NCI-H2171 (cell line): ENCODE measurements around the gene PSMC3IP.

Experiments
- DNase-seq: peaks from one replicate; lab custom pipeline; 2025; lab: John Stamatoyannopoulos, UW

The PSMC3IP gene

DNA sequence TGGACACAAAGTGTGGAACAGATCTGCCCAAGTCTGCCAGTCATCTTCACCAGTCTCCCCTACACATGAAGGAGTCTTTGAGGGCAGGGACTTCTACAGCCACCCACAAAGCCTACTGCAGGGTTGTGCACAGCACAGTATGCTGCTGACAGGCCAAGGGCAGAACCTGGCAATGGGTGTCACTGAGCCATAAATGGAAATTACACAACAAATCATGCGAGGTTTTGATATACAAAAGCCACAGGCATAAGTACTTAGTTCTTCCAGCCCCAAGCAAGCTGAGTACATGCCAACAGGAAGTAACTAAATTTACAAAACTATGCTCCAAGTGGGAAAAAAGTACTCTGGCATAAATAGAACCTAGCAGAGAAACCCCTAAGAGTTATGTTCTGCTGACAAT, 7.8 kb upstream of the PSMC3IP start:
- no peak for DNase-seq

GRCh38 chr17:42584880-42585279, 7.4 kb upstream of the PSMC3IP start:
- no peak for DNase-seq

GRCh38 chr17:42581744-42582270, 4.3 kb upstream of the PSMC3IP start:
- DNase-seq = no peak

- DNase-seq = no peak
Observed at GRCh38 chr17:42579794-42580551, 2.4 kb upstream of the PSMC3IP start.

- DNase-seq = peak; percentile 82
Observed at GRCh38 chr17:42578282-42578869, 847 bp upstream of the PSMC3IP start.

DNA sequence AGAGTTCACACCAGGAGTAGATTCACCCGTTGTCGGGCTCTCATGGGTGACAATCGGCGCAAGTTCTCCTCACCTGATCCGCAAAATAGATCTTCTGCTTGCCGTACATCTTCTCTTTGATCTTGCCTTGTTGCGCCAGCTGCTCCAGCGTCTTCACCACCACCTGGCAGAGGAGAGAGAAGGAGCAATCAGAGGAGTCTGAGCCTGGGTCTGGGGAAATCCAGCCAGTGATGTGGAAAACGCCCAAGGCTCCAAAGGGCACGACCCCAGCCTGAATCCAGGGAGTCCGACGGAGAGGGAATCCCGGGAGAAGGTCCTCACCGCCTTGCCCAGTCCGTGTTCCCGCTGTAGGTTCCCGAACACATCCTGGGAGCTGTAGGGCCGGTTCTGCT, 393 bp downstream of the PSMC3IP start:
- peak; percentile 7 for DNase-seq

GRCh38 chr17:42574463-42574862, 3.1 kb downstream of the PSMC3IP start:
- DNase-seq = no peak

- no peak for DNase-seq
Observed at GRCh38 chr17:42573095-42573494, 4.4 kb downstream of the PSMC3IP start.

- no peak for DNase-seq
Observed at GRCh38 chr17:42571435-42572225, 5.9 kb downstream of the PSMC3IP start.

- DNase-seq = no peak
Observed at GRCh38 chr17:42568341-42569111, 9.0 kb downstream of the PSMC3IP start.

GRCh38 chr17:42566883-42567573, 10.5 kb downstream of the PSMC3IP start, which contains the start of gene MLX:
Gene MLX, plus strand, starts transcription at chr17:42567100. Its CDS starts 25 bp downstream, at chr17:42567125.
- DNase-seq = peak; percentile 93

DNA sequence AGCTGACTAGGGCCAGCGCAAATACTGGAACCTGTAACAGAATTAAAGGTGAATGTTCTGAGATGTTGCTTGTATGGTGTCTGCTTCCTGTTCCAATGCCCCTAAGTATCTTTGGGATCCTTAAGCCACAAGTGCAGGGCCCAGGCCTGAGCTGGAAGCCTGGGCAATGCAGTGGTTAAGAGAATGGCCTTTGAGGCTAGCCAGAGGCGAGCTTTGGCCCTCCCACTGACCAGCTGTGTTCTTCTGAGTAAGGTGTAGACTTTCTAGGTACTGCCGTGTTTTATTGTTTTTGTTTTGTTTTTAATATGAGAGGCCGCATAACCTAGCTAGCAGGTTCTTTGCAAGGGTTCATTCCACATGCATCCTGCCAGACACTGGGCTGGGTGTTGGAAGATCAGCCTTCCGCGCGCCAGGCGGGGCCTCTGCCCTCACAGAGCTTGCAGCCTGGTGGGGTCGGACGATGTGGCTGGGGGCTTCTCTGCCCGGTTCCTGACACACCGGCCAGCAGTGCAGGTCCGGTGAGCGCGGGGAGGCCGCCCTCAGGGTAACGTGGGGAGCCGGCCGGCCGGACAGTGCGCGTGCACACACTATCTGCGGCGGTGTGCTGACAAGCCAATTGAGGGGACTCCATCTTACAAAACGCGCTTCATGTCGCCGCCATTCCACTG, 11.2 kb downstream of the PSMC3IP start:
- DNase-seq = no peak

DNA sequence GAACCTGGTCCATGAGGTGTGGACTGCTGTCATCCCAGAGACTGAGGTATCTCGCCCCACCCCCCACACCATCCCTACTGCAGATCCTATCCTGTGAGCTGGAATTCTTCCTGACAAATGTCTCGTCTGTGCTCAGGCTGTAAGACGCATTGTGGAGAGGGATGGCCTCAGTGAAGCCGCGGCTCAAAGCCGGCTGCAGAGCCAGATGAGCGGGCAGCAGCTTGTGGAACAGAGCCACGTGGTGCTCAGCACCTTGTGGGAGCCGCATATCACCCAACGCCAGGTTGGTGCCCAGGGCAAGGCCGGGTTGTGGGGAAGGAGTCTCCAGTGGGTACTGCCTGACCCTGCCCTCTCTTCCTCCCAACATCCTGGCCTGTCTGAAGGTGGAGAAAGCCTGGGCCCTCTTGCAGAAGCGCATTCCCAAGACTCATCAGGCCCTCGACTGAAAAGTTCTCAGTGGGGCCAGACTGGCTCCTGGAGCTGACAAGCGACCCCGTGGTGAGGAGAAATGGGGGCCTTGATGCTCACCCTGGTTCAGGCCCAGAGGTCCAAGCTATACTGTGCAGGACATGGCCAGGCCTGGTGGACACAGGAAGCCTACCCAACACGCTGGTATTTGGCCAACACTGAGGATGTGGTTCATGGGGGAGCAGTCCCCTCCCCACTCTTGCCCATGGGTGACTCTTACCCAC, 11.9 kb downstream of the PSMC3IP start:
- no peak for DNase-seq

DNA sequence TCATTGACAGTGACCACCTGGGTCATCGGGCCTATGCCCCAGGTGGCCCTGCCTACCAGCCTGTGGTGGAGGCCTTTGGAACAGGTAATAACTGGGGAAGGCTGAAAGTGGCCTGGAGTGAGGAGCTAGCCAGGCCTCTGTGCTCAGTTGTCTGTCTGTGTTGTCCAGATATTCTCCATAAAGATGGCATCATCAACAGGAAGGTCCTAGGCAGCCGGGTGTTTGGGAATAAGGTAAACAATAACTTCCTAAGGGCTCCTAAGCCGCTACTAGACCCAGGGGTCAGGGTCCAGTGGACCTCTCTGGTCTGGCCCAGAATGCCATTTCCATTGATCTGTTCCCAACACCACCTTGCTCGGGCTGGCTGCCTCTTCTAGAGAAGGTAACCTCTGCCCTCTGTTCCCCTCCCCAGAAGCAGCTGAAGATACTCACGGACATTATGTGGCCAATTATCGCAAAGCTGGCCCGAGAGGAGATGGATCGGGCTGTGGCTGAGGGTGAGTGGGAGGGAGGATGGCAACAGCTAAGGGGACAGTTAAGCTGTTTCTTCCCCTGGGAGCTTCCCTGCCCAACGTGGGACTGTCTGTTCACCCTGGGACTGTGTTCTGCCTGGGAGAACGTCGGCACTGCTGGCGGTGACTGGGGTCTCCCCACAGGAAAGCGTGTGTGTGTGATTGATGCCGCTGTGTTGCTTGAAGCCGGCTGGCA, 12.6 kb downstream of the PSMC3IP start:
- DNase-seq = no peak

DNA sequence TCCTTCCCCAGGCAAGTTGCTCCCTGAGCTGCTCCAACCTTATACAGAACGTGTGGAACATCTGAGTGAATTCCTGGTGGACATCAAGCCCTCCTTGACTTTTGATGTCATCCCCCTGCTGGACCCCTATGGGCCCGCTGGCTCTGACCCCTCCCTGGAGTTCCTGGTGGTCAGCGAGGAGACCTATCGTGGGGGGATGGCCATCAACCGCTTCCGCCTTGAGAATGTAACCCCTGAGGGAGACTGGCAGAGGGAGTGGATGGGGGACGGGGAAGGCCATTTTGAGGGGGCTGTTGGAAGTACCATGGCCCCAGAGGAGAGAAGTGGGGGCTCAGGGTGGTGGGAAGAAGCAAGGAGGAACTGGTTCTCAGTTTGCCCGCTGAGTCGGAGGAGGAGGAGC, 13.6 kb downstream of the PSMC3IP start:
- no peak for DNase-seq

DNA sequence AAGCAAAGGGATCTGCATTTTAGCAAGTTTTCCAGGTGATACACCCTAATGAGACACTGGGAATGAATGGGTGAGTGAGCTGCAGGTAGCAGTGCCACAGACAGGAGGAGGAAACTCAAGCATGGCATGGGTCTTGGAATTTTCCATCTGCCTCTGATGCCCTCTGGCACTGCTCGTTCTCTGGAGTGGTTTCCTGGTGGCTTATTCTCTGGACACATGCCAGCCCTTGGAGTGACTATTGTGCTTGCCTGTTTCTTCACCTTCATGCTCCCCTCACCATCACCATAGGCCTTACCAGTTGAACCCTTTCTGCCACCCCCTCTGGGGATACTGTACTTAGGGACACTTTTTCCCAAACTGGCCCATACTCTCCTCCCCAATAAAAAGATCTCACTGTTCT, 14.0 kb downstream of the PSMC3IP start:
- no peak for DNase-seq

- DNase-seq = no peak
Observed at GRCh38 chr17:42563143-42563509, 14.4 kb downstream of the PSMC3IP start.

DNA sequence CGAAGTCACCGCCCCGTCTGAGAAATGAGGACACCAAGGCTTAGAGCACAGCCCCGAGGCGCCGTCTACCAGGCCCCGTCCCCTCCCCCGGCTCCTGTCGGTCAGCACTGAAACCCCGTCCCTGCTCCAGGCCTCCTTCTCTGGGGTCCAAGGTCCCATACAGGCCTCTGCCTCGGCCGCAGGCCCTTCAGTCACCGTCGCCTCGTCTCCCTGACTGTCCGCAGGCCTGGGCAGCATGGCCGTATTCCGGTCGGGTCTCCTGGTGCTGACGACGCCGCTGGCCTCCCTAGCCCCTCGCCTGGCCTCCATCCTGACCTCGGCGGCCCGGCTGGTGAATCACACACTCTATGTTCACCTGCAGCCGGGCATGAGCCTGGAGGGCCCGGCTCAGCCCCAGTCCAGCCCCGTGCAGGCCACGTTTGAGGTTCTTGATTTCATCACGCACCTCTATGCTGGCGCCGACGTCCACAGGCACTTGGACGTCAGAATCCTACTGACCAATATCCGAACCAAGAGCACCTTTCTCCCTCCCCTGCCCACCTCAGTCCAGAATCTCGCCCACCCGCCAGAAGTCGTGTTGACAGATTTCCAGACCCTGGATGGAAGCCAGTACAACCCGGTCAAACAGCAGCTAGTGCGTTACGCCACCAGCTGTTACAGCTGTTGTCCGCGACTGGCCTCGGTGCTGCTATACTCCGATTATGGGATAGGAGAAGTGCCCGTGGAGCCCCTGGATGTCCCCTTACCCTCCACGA, 15.0 kb downstream of the PSMC3IP start:
- DNase-seq = no peak

GRCh38 chr17:42561897-42562387, 15.6 kb downstream of the PSMC3IP start, which contains the start of gene COASY:
Gene COASY, plus strand, starts transcription at chr17:42562148. Its CDS starts 475 bp downstream, at chr17:42562623.
- peak; percentile 97 for DNase-seq
